Astrocyte (in vitro differentiated cells and primary cell): ENCODE measurements around the gene LRBA.

Experiments used
- EZH2 ChIP-seq: IDR thresholded peaks from 2 replicates; pipeline ENCODE4 v1.6.1; 2012; ENCODE audit warnings: mild to moderate bottlenecking, low read length, inconsistent platforms; ENCODE audit not compliant: insufficient read depth
- TF ChIP-seq, protein P1 (sequence below): IDR thresholded peaks from 2 replicates; pipeline ENCODE4 v1.5.1; 2011; ENCODE audit warnings: low read depth, mild to moderate bottlenecking, inconsistent platforms, low read length, moderate library complexity; ENCODE audit not compliant: insufficient read depth

GRCh38 chr4:150974750-150975149 is 40.3 kb downstream of the LRBA start:
- TF ChIP-seq, protein P1, sequence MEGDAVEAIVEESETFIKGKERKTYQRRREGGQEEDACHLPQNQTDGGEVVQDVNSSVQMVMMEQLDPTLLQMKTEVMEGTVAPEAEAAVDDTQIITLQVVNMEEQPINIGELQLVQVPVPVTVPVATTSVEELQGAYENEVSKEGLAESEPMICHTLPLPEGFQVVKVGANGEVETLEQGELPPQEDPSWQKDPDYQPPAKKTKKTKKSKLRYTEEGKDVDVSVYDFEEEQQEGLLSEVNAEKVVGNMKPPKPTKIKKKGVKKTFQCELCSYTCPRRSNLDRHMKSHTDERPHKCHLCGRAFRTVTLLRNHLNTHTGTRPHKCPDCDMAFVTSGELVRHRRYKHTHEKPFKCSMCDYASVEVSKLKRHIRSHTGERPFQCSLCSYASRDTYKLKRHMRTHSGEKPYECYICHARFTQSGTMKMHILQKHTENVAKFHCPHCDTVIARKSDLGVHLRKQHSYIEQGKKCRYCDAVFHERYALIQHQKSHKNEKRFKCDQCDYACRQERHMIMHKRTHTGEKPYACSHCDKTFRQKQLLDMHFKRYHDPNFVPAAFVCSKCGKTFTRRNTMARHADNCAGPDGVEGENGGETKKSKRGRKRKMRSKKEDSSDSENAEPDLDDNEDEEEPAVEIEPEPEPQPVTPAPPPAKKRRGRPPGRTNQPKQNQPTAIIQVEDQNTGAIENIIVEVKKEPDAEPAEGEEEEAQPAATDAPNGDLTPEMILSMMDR = no peak
- no peak for TF ChIP-seq EZH2
